HUES64 (cell line): ENCODE measurements around the gene USF1.

Experiments
- H3K27ac ChIP-seq: 2 replicates; pipeline ENCODE4 v1.7.0; 2013; ENCODE audit warnings: low read depth, low read length, inconsistent platforms
- H3K27me3 ChIP-seq: 2 replicates; pipeline ENCODE4 v1.6.1; 2013; ENCODE audit warnings: mild to moderate bottlenecking, low read length; ENCODE audit not compliant: insufficient read depth
- H3K36me3 ChIP-seq: 2 replicates; pipeline ENCODE4 v1.6.1; 2013; ENCODE audit warnings: mild to moderate bottlenecking, low read length; ENCODE audit not compliant: insufficient read depth
- H3K4me1 ChIP-seq: 2 replicates; pipeline ENCODE4 v1.6.1; 2013; ENCODE audit warnings: mild to moderate bottlenecking, low read length, moderate library complexity; ENCODE audit not compliant: insufficient read depth
- H3K4me3 ChIP-seq: 2 replicates; pipeline ENCODE4 v1.5.1; 2013; ENCODE audit warnings: mild to moderate bottlenecking, low read length, moderate library complexity
- H3K9ac ChIP-seq: 2 replicates; pipeline ENCODE4 v1.6.1; 2013; ENCODE audit warnings: mild to moderate bottlenecking, low read depth, low read length
- H3K9me3 ChIP-seq: 2 replicates; pipeline ENCODE4 v1.6.1; 2013; ENCODE audit warnings: low read depth, low read length; ENCODE audit not compliant: insufficient read depth
- WGBS: fragments of 150-250, 120-280 bp; methylation state at CpG from one replicate; pipeline ENCODE4 v1.1.7; 2013; ENCODE audit warnings: missing lambda C conversion rate; 5-methylcytosine and 5-hydroxymethylcytosine counted together

Gene USF1

DNA sequence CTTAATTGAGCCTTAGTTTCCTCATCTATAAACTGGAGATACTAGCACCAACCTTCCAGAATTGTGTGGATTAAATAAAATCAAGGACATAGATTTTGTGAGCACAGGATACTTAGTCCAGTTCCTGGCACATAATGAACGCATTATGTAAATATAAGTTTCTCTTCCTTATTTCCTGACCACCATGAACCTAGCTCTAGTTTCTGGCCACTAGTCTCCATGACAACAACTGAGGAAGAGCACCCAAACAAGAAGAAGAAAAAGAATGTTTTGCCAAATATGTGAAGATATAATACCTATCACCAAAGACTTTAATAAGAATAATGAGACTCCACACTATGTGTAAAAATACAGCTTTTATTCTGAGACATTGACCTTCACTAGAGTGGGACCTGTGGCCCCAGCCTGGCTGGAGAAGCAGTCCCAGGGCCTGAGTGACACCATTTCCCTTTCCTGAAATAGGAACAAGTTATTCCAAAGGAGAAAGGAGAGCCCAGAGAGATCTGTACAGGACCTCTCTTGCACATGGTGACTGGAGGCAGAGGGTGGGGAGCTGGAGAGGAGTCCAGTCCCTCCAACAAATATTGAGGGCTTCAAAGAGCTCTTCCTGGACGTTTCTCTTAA is 940 bp upstream of the USF1 start:
- Histone ChIP-seq H3K9ac (no peak overlapping the region), H3K27ac (peak overlapping the region; percentile 87), H3K4me1 (0 out of 2 replicates have a peak, but pooled peaks cover 7% of the 10 kb centered on the region), H3K27me3 (peaks cover 13% of the 10 kb centered on the region), H3K36me3 (peaks cover 16% of the 10 kb centered on the region), H3K9me3 (0 out of 2 replicates have a peak, but pooled peaks cover 7% of the 10 kb centered on the region), H3K4me3 (peak overlapping the region; percentile 75)
- 75% methylated on average over 1 of the region's 2 CpGs for WGBS

DNA sequence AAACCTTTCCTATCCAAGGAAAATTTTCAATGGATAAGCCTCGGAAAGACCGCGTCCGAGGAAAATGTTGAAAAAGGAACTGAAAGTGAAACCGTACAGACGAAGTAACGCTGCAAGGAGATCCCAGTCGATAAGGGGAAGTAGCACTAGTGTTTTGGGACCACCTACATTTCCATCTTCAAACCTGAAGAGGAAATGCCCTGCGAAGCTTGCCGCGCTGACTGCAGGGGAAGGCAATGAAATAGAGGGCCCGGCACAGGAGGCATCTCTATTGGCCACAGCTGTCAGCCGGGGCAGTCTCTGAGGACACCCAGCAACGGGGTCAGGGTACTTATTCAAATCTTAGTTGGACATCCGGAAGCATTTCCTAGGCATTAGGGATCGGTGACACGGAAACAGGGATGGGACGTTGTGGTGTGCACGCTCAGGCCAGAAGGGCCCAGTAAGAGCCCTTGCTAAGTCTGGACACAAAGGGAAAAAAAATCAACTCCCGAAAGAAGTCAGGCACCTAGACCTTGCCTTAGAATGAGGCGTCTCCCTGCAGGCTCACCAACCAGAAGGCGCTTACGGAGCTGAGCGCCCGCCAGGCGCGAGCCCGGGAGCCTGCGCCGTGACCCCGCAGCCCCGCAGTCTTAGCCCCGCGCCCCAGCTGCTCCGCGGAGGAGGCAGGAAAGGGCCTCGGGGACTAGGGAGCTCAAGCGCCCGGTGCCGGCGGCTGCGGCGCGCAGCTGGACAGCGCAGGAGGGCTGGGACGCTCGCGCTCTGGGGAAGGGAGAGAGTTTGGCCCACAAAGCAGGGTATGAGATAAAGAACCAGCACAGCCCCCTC is 655 bp downstream of the USF1 start:
- 0 out of 2 replicates have a peak, but pooled peaks cover 7% of the 10 kb centered on the region for H3K9me3 ChIP-seq
- 2% methylated on average over 48 of the region's 48 CpGs for WGBS

GRCh38 chr1:161044535-161044907 is 1.3 kb downstream of the USF1 start:
- H3K9ac ChIP-seq = peak overlapping the region; percentile 89; the same call in 1 of the 2 replicates
- H3K4me3 ChIP-seq = peak overlapping the region; percentile 75
- 0 out of 2 replicates have a peak, but pooled peaks cover 7% of the 10 kb centered on the region for H3K9me3 ChIP-seq
- H3K4me1 ChIP-seq = 0 out of 2 replicates have a peak, but pooled peaks cover 7% of the 10 kb centered on the region
- peaks cover 37% of the 10 kb centered on the region for H3K36me3 ChIP-seq
- no peak overlapping the region for H3K27ac ChIP-seq
- peaks cover 13% of the 10 kb centered on the region for H3K27me3 ChIP-seq

More for the DNA sequence above, 655 bp downstream of the USF1 start:
- Histone ChIP-seq H3K4me3 (peak overlapping the region; percentile 75), H3K27me3 (peaks cover 13% of the 10 kb centered on the region), H3K9ac (peak overlapping the region; percentile 89), H3K4me1 (0 out of 2 replicates have a peak, but pooled peaks cover 7% of the 10 kb centered on the region), H3K36me3 (peaks cover 31% of the 10 kb centered on the region), H3K27ac (peak overlapping the region; percentile 87)

GRCh38 chr1:161039546-161039945 is 6.2 kb downstream of the USF1 start:
- Histone ChIP-seq H3K27me3 (no peaks in the 10 kb centered on the region), H3K36me3 (peaks cover 40% of the 10 kb centered on the region), H3K9me3 (no peaks in the 10 kb centered on the region), H3K27ac (no peak overlapping the region), H3K4me3 (no peak overlapping the region), H3K9ac (no peak overlapping the region), H3K4me1 (peaks cover 23% of the 10 kb centered on the region)
- WGBS = 92% methylated on average over 5 of the region's 5 CpGs

GRCh38 chr1:161039154-161039545 is 6.6 kb downstream of the USF1 start:
- 18% methylated on average over 3 of the region's 3 CpGs for WGBS
- Histone ChIP-seq H3K9ac (no peak overlapping the region), H3K36me3 (peaks cover 40% of the 10 kb centered on the region), H3K9me3 (no peaks in the 10 kb centered on the region), H3K27me3 (no peaks in the 10 kb centered on the region), H3K27ac (no peak overlapping the region), H3K4me3 (peak overlapping the region; percentile 86), H3K4me1 (peaks cover 19% of the 10 kb centered on the region)

DNA sequence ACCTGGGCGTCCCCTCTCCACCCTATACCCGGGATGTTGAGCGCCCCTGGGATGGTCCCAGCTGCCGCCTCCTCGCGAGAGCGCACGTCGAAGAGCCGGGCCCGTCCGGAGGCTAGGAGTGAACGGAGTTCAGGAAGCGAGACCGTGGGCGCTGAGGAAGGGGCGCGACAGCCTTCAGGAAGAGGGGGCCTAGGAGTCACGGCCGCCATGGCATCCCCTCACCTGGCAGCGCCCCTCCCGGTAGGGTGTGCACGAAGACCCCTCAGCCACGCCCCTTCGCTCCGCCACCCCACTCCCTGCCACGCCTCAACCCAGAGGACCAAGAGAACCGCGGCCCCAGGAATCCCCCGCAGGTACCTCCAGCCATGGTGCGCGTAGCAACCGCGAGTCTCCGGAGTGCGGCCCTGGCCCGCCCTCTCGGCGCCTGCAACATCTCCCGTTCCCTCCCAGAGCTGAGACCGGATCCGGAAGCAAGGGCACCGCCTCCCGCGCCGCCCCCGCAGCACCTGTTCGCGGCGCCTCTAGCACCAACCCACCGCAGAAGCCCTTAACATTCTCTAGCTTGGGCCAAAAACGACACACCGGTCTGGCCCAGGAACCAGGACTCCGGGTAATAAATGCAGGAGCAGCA is 7.1 kb downstream of the USF1 start, which contains the start of gene TSTD1:
TSS of gene TSTD1 (minus strand) at position 442 of the 631 bp plus-strand sequence. CDS start at position 367, 75 bp downstream.
- Histone ChIP-seq H3K4me3 (peak within 1 kb of the TSS; percentile 86), H3K27ac (peak within 1 kb of the TSS; percentile 64; the same call in 1 of the 2 replicates), H3K9ac (peak within 1 kb of the TSS; percentile 71), H3K27me3 (no peaks in the 10 kb centered on the region), H3K9me3 (no peaks in the 10 kb centered on the region), H3K4me1 (peaks cover 18% of the 10 kb centered on the region), H3K36me3 (peaks cover 40% of the 10 kb centered on the region)
- whole genome bisulfite sequencing = 2% methylated on average over 53 of the region's 54 CpGs

DNA sequence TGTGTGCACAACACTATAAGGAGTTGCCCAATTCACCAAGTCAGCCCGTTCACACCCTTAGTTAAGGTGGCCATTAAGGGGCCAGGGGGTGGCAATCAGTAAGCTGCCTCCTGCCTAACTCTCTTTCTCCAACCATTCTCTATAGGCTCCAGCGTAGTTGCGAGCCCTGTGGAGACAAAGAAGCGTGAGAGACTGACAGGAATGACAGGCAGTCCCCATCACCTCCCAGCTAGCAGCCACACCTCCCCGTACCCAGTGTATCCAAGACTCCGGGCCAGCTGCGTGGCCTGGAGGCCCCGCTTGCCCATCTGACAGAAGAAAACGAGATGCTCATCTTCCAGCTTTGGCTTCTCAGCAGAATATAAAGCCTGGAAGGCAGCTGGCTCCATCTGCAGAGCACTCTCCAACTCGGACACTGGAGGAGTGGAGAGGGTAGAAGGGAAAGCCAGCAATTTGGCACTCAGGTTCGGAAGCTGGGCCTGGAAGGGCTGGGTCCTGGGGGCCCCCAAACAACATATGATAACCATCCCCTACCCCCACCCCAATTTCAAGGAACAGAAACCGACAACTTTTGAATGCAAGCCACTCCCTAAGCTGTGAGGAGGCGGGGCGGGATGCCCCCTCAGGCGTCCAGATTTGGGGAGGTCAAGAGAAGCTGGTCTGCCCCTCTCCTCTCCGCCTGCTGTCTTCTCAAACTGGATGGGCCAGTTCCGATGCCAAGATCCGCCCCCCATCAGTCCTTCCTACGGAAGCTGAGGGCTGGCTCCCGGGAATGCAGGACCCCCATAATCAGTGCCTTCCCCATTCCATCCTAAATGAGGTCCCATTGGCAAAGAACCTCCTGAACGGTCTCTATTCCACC is 7.9 kb downstream of the USF1 start:
- peak overlapping the region; percentile 71 for H3K9ac ChIP-seq
- WGBS = 39% methylated on average over 21 of the region's 21 CpGs
- H3K36me3 ChIP-seq = peaks cover 36% of the 10 kb centered on the region
- peak overlapping the region; percentile 86 for H3K4me3 ChIP-seq
- peaks cover 18% of the 10 kb centered on the region for H3K4me1 ChIP-seq
- no peaks in the 10 kb centered on the region for H3K27me3 ChIP-seq
- no peaks in the 10 kb centered on the region for H3K9me3 ChIP-seq
- peak overlapping the region; percentile 64; the same call in 1 of the 2 replicates for H3K27ac ChIP-seq

GRCh38 chr1:161033751-161034150 is 12.0 kb downstream of the USF1 start:
- no peaks in the 10 kb centered on the region for H3K36me3 ChIP-seq
- H3K9me3 ChIP-seq = no peaks in the 10 kb centered on the region
- 95% methylated on average over 3 of the region's 3 CpGs for whole genome bisulfite sequencing
- peaks cover 13% of the 10 kb centered on the region for H3K4me1 ChIP-seq
- no peak overlapping the region for H3K4me3 ChIP-seq
- no peaks in the 10 kb centered on the region for H3K27me3 ChIP-seq
- H3K9ac ChIP-seq = no peak overlapping the region
- H3K27ac ChIP-seq = no peak overlapping the region

- H3K4me1 ChIP-seq = peaks cover 8% of the 10 kb centered on the region
- H3K9ac ChIP-seq = no peak overlapping the region
- 89% methylated on average over 1 of the region's 1 CpG for WGBS
- no peaks in the 10 kb centered on the region for H3K9me3 ChIP-seq
- H3K27ac ChIP-seq = no peak overlapping the region
- H3K27me3 ChIP-seq = no peaks in the 10 kb centered on the region
- no peaks in the 10 kb centered on the region for H3K36me3 ChIP-seq
- no peak overlapping the region for H3K4me3 ChIP-seq
Measured at GRCh38 chr1:161032409-161032808, 13.4 kb downstream of the USF1 start.

DNA sequence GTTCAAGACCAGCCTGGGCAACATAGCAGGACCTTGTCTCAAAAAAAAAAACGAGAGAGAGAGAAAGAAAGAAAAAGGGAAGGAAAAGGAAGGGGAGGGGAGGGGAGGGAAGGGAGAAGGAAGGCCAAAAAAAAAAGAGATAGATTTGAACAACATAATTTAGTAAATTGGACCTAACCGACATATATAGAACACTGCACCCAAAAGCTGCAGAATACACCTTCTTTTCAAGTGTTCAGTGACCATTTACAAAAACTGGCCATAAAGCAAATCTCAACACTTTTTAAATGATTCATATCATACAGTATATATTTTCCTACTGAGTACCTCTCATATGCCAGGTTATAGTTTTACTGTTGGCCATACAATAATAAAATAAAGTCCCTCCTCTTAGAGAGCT is 13.9 kb downstream of the USF1 start:
- no peak overlapping the region for H3K4me3 ChIP-seq
- H3K4me1 ChIP-seq = peaks cover 8% of the 10 kb centered on the region
- H3K27ac ChIP-seq = no peak overlapping the region
- 82% methylated on average over 2 of the region's 2 CpGs for WGBS
- H3K9ac ChIP-seq = no peak overlapping the region
- no peaks in the 10 kb centered on the region for H3K36me3 ChIP-seq
- H3K9me3 ChIP-seq = no peaks in the 10 kb centered on the region
- H3K27me3 ChIP-seq = no peaks in the 10 kb centered on the region
